ENCODE results near the gene IFI27L2. TPM values are rescaled to one million over a fixed set of nuclear protein-coding genes. Genes with fewer than 3 reads are reported as not detected.

IFI27L2 gene
- total RNA-seq (2021) = 28.6 and 32.5 TPM in 2 replicates
- long read RNA-seq, partial matches to known transcripts = 0 of 8 reads
- long read RNA-seq, other reads (novel, unspliced or antisense) = 2 of 8 reads

DNA sequence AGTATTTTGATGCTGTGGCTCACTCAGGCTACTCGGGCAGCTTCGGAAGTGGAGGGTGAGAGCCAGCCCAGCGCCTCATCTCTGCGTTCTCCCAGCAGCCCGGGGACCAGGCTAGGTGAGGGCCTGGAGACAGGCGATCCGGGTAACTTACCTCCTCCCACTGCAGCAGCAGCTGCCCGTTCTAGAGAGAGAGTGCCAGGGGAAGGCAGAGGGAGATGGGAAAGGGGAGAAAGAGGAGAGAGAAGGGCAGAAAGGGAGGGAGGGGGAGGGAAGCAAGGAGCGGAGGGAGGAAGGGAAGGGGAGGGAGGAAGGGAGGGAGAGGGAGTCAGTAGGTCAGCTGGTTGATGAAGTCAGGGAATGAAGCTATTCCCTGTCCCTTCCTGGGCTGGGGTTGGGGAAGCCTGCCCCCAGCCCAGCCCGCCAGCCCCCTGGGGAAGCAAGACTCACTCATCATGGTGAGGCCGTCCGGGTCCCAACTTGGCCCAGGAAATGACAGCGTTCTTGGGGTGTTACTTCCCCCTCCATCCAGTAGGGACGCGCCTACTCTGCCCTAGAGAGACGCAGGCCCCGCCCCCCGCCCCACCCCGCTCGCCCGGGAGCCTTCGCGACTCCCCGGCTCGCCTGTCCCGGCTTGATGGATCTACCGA is at the start of gene IFI27L2:
IFI27L2 (minus strand) TSS at position 494 of the 647 bp plus-strand sequence; CDS start at position 454, 40 bp downstream.
- no peak within 1 kb of the TSS for H3K4ac ChIP-seq (ENCODE audit: low read depth, low read length)
- no peaks in the 10 kb centered on the region; the same call in 1 of the 2 replicates for H3K4me1 ChIP-seq (ENCODE audit: insufficient read depth, low read length)
- H3T11ph ChIP-seq (ENCODE audit: low read length) = no peak within 1 kb of the TSS
- H3K23ac ChIP-seq (ENCODE audit: insufficient read length, low read depth, low read length) = no peak within 1 kb of the TSS
- no CpG with 5 or more reads among the region's 27 CpGs for WGBS (ENCODE audit: extremely low coverage, insufficient read length, low lambda C conversion rate)
- H4K20me1 ChIP-seq (ENCODE audit: control insufficient read depth, insufficient read depth, insufficient read length) = no peaks in the 10 kb centered on the region
- Mint-ChIP-seq H3K9me3 (no peaks in the 10 kb centered on the region), H3K4me3 (peak within 1 kb of the TSS; percentile 63 to 83), H3K4me1 (peaks cover 16% of the 10 kb centered on the region in 2 experiments), H3K27me3 (ENCODE audit: low read depth) (no peaks in the 10 kb centered on the region; the same call in 1 of the 2 replicates), H3K36me3 (ENCODE audit: insufficient read depth in 1 of 3, low read depth in 3 of 3) (no peaks in the 10 kb centered on the region), H3K27ac (peak within 1 kb of the TSS in 2 of 3 experiments; percentile 85 to 86; a peak in 4 of 7 replicates)
- H3K9ac ChIP-seq (ENCODE audit: extremely low read depth, insufficient read length, low read length) = no peak within 1 kb of the TSS
- H2BK20ac ChIP-seq (ENCODE audit: low read depth, low read length, poor library complexity, severe bottlenecking) = no peak within 1 kb of the TSS
- H3K27ac ChIP-seq (ENCODE audit: insufficient read length, low read depth, low read length) = no peak within 1 kb of the TSS
- no peak within 1 kb of the TSS for H2BK5ac ChIP-seq (ENCODE audit: insufficient read length, low read length)
- peak within 1 kb of the TSS; percentile 79 for H3K4me2 ChIP-seq (ENCODE audit: insufficient read depth, insufficient read length, low read length)
- H3K27me3 ChIP-seq (ENCODE audit: insufficient read depth, low read length) = no peaks in the 10 kb centered on the region
- H2AFZ ChIP-seq (ENCODE audit: low read length) = peak within 1 kb of the TSS; percentile 82
- no peaks in the 10 kb centered on the region for H3K9me3 ChIP-seq (ENCODE audit: control insufficient read depth, low read depth, low read length)
- no peak within 1 kb of the TSS for H2BK15ac ChIP-seq (ENCODE audit: low read depth, low read length)
- no peak within 1 kb of the TSS for H2BK120ac ChIP-seq (ENCODE audit: low read depth, low read length, poor library complexity, severe bottlenecking)
- H4K91ac ChIP-seq (ENCODE audit: insufficient read length, low read depth, low read length) = no peak within 1 kb of the TSS
- no peaks in the 10 kb centered on the region for H3K79me1 ChIP-seq (ENCODE audit: insufficient read depth, low read depth, low read length, poor library complexity, severe bottlenecking)
- no peak within 1 kb of the TSS for H3K18ac ChIP-seq (ENCODE audit: insufficient read length, low read depth, low read length)
- TF ChIP-seq CTCF (conservative IDR thresholded peaks at IDR 0.05) = peak; percentile 49; the same call in 2 of the 3 replicates
- H3K23me2 ChIP-seq (ENCODE audit: insufficient read length, low read depth, low read length, poor library complexity, severe bottlenecking) = peaks cover 7% of the 10 kb centered on the region
- no peaks in the 10 kb centered on the region for H3K79me2 ChIP-seq (ENCODE audit: insufficient read depth, low read length)
- H4K5ac ChIP-seq (ENCODE audit: insufficient read length, low read depth, low read length) = no peak within 1 kb of the TSS
- no peak within 1 kb of the TSS for H3K14ac ChIP-seq (ENCODE audit: insufficient read depth, low read length)
- no peak within 1 kb of the TSS for H3K56ac ChIP-seq (ENCODE audit: insufficient read length, low read depth, low read length)
- no peak within 1 kb of the TSS for H2BK12ac ChIP-seq (ENCODE audit: insufficient read length, low read depth, low read length)
- H2AK5ac ChIP-seq (ENCODE audit: insufficient read length, low read length) = no peak within 1 kb of the TSS
- no peak within 1 kb of the TSS for H4K8ac ChIP-seq (replicated peaks; ENCODE audit: insufficient read length, low read depth, low read length)
- peak; percentile 95 for DNase-seq
